Daoy (cell line): ENCODE data around the gene PIGL. TPM values are rescaled to one million over a fixed set of nuclear protein-coding genes. Genes with fewer than 3 reads are reported as not detected.
"Not testable (repeated sequence)": the region's sequence is repeated elsewhere in the genome, so short reads cannot be mapped to it uniquely, and the experiment has no call there.

Experiments used
- DNase-seq: peaks from one replicate; pipeline ENCODE4 v3.0.0-alpha.2; 2015; ENCODE audit warnings: low read depth
- total RNA-seq: library from RNA; depleted of rRNA; stranded (reverse); fragments of >200 nt; shearing (Covaris generic); gene quantifications from 2 replicates; pipeline ENCODE4 v1.2.3, GENCODE V29; 2014; rRNA removed

PIGL gene
- 15.6 and 19.9 TPM in 2 replicates for total RNA-seq

DNA sequence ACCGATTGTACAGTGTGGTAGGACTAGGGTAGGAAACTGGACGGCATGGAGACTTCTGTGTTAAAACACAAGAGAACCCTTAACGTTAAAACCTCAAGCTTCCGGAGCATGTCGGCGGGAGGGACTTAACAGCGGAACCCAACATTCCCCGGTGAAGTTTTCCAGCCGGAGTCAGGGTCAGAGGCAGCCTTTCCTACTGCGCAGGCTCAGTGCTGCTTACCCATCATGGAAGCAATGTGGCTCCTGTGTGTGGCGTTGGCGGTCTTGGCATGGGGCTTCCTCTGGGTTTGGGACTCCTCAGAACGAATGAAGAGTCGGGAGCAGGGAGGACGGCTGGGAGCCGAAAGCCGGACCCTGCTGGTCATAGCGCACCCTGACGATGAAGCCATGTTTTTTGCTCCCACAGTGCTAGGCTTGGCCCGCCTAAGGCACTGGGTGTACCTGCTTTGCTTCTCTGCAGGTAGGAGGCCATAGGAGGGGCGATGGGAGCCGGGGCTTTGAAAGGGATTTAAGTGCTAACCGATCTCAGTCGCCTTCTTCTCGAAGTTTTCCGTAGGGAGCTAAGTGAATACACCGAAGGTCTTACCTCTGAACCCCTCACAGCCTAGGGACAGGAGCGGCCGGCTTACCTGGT lies at the start of gene PIGL:
Gene PIGL, plus strand, starts transcription at position 209 of the 634 bp plus-strand sequence. Its CDS starts 17 bp downstream, at position 226.
- DNase-seq, result peak; percentile 95

- DNase-seq, result peak; percentile 5
Observed at GRCh38 chr17:16171613-16172012, 45.4 kb upstream of the PIGL start.

DNA sequence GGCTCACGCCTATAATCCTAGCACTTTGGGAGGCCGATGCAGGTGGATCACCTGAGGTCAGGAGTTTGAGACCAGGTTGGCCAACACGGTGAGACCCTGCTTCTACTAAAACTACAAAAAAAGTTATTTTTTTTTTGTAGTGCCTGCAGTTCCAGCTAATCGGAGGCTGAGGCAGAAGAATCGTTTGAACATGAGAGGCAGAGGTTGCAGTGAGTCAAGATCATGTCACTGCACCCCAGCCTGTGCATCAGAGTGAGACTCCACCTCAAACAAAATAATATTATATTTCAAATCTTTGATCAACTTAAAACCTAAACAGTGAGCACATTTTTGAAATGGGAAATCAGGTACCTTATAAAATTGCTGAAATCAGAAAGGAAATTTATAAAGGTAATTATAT lies 38.2 kb upstream of the PIGL start:
- no peak for DNase-seq

- DNase-seq, result no peak
Observed at GRCh38 chr17:16181581-16181980, 35.4 kb upstream of the PIGL start.

DNA sequence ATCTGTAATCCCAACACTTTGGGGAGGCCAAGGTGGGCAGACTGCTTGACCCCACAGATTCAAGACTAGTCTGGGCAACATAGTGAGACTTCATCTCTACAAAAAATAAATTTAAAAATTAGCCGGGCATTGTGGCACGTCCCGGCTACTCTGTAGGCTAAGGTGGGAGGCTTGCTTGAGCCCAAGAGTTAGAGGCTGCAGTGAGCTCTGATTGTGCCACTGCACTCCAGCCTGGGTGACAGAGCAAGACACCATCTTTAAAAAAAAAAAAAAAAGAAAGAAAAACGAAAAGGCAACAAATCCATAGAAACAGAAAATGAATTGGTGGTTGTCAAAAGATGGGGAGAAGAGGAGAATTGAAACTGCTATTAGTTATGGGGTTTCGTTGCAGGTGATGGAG lies 29.4 kb upstream of the PIGL start:
- no peak for DNase-seq

DNA sequence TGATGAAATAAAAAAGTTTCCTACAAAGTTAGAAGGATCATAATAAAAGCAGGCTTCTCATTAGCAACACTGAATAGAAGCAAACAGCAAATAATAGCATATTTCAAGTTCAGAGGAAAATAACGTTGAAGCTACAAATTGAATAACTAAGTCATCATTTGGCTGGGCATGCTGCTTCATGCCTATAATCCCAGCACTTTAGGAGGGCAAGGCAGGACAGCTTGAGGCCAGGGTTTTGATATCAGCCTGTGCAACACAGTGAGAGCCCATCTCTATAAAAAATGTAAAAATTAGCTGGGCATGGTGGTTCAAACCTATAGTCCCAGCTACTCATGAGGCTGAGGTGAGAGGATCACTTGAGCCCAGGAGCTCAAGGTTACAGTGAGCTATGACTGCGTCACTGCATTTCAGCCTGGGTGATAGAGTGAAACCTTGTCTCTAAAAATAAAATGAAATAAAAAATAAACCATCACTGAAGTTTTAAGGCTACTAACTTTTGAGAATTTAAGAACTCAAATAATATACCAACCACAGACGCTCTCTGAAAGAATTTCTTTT lies 27.1 kb upstream of the PIGL start:
- DNase-seq, result no peak

DNA sequence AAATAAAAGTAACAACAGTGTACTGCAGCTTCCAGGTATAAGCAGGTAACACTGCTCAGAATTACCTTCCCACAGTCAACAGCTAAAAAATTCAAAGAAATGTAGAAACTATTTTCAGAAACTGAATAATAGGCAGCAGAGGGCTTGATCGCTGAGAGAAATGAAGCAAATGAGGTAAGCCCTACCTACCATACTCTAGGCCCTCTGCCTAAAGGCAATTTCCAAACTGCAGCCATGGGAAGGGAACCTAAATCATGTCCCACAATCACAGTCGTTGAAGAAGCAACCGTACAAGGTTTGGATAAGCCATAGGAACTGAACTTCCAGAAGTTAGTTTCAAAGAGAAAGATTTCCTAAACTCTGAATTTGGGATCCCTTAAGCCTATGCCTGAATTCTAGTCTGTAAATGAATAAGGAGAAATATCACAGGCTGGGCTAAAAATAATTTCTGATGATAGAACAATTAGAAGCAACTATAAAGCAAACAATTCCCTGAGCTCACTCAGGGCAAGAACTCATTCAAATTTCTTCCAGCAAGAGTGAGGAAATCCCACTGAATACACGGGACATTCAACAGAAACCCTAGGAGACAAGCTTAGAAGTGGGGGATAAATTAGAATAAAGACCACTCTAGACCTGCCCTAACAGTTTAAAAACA lies 26.2 kb upstream of the PIGL start:
- no peak for DNase-seq

- DNase-seq, result no peak
Observed at GRCh38 chr17:16191604-16192003, 25.4 kb upstream of the PIGL start.

DNA sequence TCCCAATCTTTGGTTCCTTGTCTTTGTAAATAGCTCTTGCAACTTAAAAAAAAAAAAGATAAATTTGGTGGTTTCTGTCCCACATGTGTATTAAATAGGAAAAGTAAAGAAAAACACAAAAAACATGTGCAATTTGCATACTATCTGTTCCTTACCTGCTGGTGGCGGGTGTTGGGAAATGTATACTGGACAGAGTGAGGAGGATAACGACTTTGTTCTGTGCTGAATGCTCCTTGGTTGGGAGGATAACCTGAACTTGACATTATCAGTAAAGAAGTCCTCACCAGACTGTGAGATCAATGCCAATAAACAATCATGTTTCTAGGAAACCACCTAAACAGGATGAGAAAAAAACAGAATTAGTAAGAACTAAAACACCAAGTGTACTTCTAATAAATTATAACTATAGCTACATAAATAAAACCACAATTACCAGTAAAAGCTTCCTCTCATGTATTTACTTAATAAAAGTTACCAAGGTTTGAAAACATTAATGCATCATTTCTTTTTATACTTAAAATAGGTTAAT lies 22.6 kb upstream of the PIGL start:
- not testable (repeated sequence) for DNase-seq

DNA sequence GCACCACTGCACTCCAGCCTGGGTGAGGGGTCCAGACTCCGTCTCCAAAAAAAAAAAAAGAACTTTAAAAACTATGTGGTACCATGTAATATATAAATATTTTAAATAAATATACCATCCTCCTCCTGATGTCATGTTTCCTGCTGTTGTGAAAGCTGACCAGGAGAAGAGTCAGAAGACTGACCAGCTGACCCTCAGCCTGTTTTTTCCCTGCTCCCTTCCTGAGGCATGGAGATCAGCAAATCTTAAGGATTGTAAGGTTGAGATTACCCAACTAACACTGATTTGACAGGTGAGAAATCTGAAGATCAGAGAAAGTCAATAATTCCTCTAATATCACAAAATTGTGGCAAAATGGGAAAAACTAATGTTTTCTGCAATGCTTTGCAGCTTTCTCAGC lies 19.7 kb upstream of the PIGL start:
- DNase-seq, result no peak

DNA sequence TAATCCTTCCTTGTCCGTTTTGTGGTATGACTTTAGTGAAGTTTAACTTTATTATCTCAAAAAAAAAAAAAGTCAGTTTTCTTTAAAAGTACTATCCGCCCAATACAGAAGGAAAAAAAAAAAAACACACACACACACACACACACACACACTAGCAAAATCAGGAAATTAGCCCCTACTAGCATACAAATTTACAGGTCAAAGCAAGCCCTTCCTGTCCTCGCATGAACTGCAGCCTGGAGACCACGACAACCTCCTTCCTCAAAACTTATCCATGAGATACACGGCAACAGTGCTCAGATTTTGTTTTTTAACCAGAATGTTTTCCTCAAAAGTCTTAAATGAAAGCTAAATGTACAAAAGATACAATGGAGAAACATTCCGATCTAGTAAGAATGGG lies 17.9 kb upstream of the PIGL start:
- DNase-seq, result no peak

GRCh38 chr17:16201693-16202131 lies 15.3 kb upstream of the PIGL start:
- not testable (repeated sequence) for DNase-seq

DNA sequence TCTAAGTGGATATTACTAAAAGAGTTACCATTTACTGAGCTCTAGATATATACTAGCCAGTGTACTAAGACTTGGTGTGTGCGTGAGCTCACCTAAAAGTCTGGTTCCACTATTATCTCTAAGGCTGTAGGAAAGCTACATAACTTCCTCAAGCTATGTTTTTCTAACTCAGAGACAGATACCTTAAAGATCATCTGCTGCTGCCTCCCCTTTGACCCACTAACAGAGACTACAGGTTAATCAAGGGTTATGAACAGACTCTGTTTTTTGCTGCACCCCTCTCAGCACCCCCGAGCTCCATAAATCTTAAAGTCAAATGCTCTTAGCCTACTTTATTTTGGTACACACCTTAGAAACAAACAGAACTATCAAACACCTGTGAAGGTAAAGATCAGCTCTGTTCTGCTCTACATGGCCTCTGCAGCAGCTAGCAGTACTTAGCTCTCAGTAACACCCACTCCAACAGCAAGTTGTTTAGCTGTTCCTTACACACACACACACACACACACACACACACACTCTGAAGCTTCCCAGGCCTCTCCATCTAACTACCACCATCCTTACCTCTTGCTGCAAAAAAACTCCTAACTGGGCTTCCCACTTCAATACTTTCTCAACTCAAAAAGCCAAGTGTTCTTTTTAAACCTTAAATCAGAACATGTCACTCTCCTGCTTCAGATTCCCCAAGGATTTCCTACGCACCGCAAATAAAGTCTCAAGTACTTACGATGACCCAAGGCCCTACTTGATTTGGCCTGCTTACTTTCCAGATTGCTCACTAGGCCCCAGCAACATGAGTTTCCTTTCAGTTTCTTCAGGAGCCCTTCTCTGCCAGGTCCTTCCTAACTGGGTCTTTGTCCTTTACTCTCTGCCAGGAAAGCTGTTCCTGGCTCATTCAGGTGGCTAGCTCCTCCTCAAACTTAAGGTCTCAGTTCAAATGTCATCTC lies 14.2 kb upstream of the PIGL start:
- DNase-seq, result not testable (repeated sequence)

DNA sequence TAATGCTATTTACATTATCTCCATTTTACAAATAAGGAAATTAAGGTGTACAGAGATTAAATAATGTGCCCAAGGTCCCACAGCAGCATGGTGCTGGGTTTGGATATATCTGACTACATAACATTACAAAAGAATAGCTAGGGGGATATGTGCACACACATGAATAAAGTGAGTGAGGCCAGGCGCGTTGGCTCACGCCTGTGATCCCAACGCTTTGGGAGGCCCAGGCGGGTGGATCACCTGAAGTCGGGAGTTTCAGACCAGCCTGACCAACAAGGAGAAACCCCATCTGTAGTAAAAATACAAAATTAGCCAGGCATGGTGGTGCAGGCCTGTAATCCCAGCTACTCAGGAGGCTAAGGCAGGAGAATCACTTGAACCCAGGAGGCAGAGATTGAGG lies 12.2 kb upstream of the PIGL start:
- not testable (repeated sequence) for DNase-seq

GRCh38 chr17:16211590-16211989 lies 5.4 kb upstream of the PIGL start:
- no peak for DNase-seq

GRCh38 chr17:16212793-16213192 lies 4.2 kb upstream of the PIGL start:
- DNase-seq, result no peak

GRCh38 chr17:16214190-16215001 lies 2.6 kb upstream of the PIGL start:
- no peak for DNase-seq

DNA sequence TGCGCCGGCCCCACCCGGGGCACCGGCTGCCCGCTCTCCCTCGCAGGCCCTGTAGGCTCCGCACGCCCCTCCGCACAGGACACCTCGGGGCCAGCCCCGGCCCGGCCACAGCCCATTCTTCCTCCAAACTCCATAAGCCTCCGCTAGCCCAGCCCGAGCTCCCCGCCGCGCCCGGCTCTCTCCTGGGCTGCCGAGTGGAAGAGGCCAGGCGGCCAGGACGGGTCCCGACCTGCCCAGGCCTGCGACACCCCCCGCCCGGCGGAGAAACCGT lies 2.1 kb upstream of the PIGL start:
- DNase-seq, result peak; percentile 51

DNA sequence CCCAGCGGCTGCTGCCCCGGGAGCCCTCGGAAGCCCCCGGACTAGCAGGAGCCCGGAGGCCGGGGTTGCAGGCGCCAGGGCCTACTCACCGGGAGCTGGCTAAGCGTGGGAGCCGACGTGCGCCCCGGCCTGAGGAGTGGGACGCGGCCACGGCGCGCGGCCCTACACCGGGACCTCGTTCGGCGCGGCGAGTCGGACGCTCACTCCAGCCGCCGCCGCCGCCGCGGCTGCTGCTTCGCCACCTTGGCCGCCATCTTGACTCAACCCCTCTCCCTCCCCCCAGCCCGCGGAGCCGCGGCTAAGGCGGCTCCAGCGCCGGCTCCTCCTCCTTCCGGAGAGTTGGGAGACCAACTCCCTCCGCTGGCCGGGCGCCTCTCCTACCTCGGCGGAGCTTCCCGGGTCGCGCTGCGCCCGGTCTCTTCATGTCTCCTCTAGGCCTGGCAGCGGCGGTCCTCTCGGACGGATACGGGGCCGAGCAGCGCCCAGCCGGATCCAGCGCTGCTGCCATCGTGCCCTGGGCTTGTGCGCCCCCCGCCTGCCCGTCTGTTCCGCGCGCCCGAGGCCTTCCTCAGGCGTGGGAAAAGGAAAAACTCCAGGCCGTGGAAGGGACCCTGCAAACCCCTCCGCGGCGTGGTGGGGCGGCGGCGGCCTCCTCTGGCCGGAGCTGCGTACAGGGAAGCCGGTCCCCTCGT lies 1.6 kb upstream of the PIGL start, which contains the start of gene NCOR1:
Gene NCOR1, minus strand, starts transcription at position 262 of the 692 bp plus-strand sequence. CDS start 20,965 bp downstream, outside the sequence.
- DNase-seq, result peak; percentile 96

DNA sequence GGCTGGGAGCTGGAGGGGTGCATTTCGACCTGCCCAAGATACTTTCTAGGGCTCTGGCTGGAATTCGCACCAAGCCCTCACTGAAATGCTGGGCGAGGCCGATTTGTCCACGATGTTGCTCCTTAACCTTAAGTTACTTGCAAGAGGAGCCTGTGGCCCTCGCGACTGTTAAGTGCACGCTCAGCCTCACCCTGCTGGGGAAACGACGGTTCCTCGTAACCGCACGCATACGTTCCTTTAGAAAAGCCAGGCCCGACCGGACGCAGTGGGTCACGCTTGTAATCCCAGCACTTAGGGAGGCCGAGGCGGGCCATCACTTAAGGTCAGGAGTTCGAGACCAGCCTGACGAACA lies 1.1 kb upstream of the PIGL start:
- no peak for DNase-seq
